GM21390 (cell line): Measurements from ENCODE around the gene TPX2.

Source experiments
- ATAC-seq: cut with Tn5 transposase; IDR thresholded peaks from one replicate; pipeline ENCODE4 v1.9.1; 2021; ENCODE audit not compliant: unreplicated experiment

Gene TPX2

GRCh38 chr20:31831771-31832306, 92.7 kb downstream of the TPX2 start:
- no peak for ATAC-seq

DNA sequence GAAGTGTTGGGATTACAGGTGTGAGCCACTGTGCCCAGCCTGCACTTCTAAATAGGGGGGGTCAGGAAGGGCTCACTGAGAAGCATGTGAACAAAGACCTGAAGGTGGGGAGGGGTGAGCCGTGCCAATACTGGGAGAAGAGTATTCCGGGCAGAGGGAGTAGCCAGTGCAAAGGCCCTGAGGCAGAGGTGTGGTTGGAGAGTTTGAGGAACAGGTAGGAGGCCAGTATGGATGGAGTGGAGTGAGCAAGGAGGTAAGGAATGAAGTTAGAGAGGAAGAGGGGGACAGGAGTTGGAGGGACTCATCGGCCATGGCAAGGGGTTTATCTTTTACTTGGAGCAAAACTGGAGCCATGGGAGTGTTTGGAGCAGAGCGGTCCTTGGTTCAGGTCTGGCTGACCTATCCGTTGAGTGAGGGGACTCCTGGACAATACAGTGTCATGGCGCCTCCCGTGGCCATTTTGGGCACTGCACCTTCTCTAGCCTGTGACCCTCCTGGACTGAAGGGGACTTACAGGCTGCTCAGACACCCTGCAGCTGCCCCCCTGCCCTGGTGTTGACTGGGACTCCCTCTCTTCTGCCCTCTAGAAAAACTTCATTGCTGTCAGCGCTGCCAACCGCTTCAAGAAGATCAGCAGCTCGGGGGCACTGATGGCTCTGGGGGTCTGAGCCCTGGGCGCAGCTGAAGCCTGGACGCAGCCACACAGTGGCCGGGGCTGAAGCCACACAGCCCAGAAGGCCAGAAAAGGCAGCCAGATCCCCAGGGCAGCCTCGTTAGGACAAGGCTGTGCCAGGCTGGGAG, 94.2 kb downstream of the TPX2 start:
- ATAC-seq, result no peak

DNA sequence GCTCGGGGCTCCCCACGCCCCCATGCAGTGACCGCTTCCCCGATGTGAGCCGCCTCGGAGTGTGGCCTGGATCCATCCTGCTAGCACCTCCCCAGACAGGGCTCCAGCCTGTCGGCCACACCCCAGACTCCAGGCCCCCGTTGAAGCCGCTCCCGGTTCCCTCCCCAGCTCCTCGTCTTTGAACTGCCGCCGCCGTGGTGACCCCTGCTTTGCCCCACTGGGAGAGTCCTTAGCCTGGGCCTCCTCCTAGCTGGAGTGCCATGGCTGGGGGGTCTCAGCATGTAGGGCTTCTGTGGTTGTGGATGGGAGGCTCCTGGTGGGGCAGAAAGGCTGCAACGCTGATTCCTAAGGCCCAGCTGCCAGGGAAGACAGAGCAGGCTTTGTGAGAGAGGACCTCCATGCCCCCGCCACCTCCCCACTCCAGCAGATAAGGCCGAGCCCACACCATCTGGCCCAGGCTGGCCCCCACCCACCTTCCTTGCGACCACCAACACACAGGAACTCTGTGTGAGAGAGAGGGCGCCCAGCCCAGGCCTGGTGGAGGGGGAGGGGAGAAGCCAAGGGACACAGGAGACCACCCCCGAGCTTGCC, 94.9 kb downstream of the TPX2 start:
- ATAC-seq, result no peak

DNA sequence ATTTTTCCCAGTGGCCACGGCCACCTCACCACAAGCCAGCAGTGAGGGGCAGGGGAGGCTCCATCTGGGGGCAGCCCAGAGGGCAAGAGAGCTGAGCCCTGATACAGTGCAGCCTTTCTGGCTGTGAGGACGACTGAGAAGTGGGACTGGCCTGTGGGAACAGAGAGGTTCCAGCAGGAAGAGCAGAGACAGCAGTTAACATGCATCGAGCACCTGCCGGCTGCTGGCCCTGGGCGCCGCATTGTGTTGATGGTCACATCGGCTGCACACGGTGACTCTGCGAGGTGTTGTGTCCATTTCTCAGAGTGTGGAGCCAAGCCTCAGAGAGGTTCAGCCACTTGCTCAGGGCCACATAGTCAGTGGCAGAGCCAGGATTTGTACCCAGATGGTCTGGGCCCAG, 96.5 kb downstream of the TPX2 start:
- no peak for ATAC-seq

DNA sequence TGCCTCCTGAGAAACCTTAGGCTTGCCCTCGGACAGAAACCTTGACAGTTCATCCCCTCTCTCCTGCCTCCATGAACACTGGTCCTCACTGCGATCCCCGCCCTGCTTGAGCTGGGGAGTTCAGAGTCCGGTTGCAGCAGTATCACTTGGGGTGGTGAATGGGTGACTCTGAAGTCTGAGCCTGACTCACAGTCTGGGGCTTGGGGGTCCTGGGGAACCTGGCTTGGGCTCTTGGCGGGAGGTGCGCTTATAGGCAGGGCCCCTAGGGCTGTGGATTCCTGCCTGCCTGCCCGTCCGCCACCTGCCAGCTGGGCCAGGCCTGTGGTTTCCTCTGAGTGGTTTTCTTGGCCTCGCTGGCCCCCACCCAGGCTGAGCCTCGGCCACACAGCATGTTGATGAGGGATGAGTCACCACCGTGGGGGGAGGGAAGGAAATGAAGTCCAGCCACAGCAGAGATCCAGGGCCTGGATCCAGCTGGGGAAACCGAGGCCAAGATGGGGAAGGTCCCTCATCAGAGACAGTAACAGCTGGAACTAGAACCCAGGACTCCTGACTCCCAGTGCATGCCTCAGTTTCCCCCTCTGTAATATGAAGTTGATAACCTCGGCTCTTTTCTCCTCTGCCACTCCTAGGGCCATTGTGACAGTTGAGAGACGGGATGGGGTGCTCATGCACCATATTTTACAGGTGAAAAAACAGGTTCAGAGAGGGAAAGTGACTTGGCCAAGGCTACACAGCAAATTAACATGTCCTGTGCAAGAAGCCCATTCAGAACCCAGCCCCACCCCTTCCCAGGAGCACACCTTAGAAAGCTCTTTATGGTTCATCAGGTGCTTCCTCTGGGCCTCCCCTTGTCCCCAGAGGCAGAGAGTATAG, 97.1 kb downstream of the TPX2 start:
- ATAC-seq, result peak; percentile 70

- no peak for ATAC-seq
Measured at GRCh38 chr20:31836853-31837608, 97.9 kb downstream of the TPX2 start.

GRCh38 chr20:31837896-31838397, 98.9 kb downstream of the TPX2 start:
- no peak for ATAC-seq

- no peak for ATAC-seq
Measured at GRCh38 chr20:31838646-31839292, 99.7 kb downstream of the TPX2 start.

DNA sequence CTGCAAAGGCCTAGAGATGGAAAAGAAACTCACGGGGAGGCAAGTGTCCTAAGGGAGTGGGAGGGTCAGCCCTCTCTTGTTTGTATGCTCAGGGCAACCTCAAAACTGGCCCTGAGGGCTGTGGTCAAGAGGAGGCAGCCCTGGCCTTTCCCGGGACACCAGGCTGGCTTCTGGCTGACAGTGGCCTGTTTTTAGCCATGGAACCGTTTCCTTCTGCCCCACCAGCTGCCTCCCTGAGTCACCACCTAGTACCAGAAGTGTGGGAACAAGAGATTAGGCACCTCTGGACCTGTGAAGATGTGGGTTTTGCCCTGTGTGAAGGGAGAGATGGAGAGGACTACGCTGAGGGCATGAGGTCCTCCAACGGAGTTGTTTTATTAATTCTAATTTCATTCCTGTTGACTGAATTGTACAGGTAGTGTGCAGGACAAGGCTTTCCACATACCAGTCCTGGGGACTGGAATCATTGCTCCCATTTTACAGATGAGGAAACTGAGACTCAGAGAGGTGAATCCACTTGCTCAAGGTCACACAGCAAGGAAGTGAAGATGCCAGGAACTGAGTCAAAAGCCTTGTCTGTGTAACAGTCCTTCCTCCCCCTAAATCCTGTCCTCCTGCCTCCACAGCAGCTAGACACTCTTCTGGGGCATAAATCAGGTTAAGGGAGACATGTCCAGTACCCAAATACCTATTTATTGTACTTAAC, 100.8 kb downstream of the TPX2 start:
- ATAC-seq, result no peak

- ATAC-seq, result no peak
Measured at GRCh38 chr20:31840906-31841816, 102.1 kb downstream of the TPX2 start.

- ATAC-seq, result no peak
Measured at GRCh38 chr20:31841928-31842327, 102.8 kb downstream of the TPX2 start.

- no peak for ATAC-seq
Measured at GRCh38 chr20:31842471-31843157, 103.5 kb downstream of the TPX2 start.

GRCh38 chr20:31843288-31843687, 104.2 kb downstream of the TPX2 start:
- ATAC-seq, result no peak

DNA sequence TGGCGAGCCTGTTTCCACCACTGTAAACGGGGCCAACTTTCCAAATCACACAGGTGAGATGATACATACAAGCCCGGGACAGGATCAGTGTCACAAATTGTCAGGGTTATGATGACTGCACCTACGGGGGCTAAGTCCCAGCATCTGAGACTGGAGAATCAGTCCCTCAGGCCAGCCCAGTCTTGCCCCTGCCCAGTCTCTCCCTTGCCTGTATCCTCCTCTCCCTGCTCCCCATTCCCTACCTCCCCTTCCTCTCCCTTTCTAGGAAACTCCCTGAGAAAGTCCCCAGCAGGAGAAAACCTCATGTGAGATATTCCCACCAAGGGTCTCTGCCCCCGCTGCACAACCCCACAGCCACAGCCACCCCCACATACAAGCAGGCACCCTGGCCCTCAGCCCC, 104.8 kb downstream of the TPX2 start:
- no peak for ATAC-seq

DNA sequence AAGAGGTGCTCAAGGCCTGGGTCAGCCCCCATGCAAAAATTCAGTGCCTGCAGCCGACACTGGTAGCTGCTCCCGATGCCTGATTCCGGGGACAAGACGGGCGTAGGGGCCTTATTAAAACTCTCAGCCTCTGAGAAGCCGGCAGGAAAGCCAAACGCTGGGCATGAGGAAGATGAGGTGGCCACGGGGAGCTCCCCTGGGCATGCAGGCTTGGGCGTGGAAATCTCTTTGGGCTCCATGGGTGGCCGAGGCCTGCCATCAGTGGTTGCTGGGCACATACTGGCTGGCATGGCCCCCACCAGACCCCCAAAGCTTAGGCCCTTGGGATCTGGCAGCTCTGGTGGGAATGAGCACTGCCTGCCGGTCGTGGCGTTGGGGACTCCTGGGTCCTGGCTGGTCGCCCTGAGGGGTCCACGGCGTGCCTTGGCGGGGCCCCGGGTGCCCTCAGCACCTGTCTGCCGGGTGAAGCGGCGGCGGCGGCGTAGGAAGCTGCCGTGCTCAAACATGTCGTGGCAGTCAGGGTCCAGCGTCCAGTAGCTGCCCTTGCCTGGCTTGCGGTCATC, 105.7 kb downstream of the TPX2 start:
- ATAC-seq, result no peak

GRCh38 chr20:31845300-31845863, 106.3 kb downstream of the TPX2 start, which contains the start of gene FOXS1:
Gene FOXS1 (minus strand): TSS chr20:31845604. CDS start chr20:31845542, 62 bp downstream.
- ATAC-seq, result no peak

DNA sequence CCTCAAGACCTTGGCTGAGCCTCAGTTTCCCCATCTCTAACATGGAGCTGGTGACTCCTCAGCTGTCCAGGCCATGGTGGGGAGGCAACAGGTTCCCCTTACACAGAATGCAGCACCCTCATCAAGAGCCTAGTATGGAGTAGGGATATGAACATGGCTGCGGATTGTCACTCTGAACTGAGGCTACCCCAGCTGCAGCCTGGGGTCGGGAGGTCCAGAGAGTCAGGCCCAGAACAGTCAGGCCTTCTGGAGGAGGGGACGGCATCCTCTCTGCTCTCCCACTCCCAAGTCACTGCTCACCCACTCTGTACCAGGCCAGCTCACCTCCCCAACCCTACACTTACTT, 107.7 kb downstream of the TPX2 start:
- ATAC-seq, result no peak
